Measurements from ENCODE around the gene HMHB1.

DNA sequence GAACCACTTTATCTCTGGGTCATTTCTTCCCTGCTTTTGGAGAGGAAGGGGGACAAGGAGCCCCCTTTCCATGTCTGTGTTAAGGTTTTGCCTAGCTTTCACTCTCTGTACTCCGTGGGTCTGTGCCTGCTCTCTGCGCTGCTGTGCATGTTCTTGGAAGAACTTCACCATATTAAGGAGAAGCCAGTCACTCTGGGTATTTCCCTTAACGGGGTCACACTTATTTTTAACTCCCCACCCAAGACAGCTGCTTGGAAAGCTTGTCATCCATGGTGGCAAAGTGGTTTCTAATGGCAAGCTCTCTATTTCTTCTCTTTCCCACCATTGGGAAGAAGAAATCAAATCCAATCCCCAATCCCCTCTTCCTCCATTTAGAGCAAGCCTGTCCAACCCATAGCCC lies 44.8 kb upstream of the HMHB1 start:
- TF ChIP-seq CSDC2 (CRISPR knock-in tag; IDR thresholded peaks at IDR 0.05), result no peak
- TF ChIP-seq ZFP3 (CRISPR knock-in tag; IDR thresholded peaks at IDR 0.05), result no peak
- no peak for TF ChIP-seq BACH2 (CRISPR knock-in tag; IDR thresholded peaks at IDR 0.05; ENCODE audit: borderline replicate concordance)
- no peak for TF ChIP-seq CREB5 (CRISPR knock-in tag; IDR thresholded peaks at IDR 0.05; ENCODE audit: low read depth)
- no peak for TF ChIP-seq PATZ1 (CRISPR knock-in tag; IDR thresholded peaks at IDR 0.05; ENCODE audit: borderline replicate concordance)
- TF ChIP-seq ZFP30 (CRISPR knock-in tag; IDR thresholded peaks at IDR 0.05), result no peak
- TF ChIP-seq POU6F1 (CRISPR knock-in tag; IDR thresholded peaks at IDR 0.05; ENCODE audit: borderline replicate concordance, low read depth), result no peak
- no peak for TF ChIP-seq RARB (CRISPR knock-in tag; IDR thresholded peaks at IDR 0.05)
- TF ChIP-seq TSHZ2 (CRISPR knock-in tag; IDR thresholded peaks at IDR 0.05), result no peak
- no peak for TF ChIP-seq ARNTL (CRISPR knock-in tag; IDR thresholded peaks at IDR 0.05; ENCODE audit: borderline replicate concordance, low read depth)
- no peak for TF ChIP-seq ESRRG (CRISPR knock-in tag; IDR thresholded peaks at IDR 0.05)
- no peak for TF ChIP-seq ZNF70 (CRISPR knock-in tag; IDR thresholded peaks at IDR 0.05)
